ENCODE measurements around the gene VKORC1. TPM values are rescaled to one million over a fixed set of nuclear protein-coding genes. Genes with fewer than 3 reads are reported as not detected.

VKORC1 gene
- total RNA-seq, 1 donor from 2014 or later: 42.1 TPM

GRCh38 chr16:31063843-31064611, 30.6 kb downstream of the VKORC1 start:
- DNase-seq (ENCODE audit: low spot score): no peak

DNA sequence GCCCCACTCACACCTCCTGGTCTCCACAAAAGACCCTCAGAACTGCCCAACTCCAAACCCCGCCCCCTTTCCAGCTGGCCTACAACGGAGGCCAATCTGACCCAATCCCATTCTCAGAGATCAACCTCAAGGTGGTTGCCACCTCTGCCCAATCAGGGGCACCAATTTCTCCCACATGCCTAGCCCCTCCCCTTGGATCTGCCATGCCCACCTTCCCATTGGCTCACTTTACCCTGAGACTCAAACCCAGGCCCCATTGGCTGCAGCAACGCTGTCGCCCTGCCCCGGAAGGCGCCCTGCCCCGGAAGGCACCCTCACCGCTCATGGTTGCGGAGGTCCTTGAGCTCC, 31.1 kb downstream of the VKORC1 start:
- DNase-seq (ENCODE audit: low spot score): no peak

GRCh38 chr16:31061813-31062440, 32.7 kb downstream of the VKORC1 start:
- no peak for DNase-seq (ENCODE audit: low spot score)

GRCh38 chr16:31061126-31061812, 33.3 kb downstream of the VKORC1 start:
- DNase-seq (ENCODE audit: low spot score): no peak

GRCh38 chr16:31055613-31056012, 39.0 kb downstream of the VKORC1 start:
- no peak for DNase-seq (ENCODE audit: low spot score)

DNA sequence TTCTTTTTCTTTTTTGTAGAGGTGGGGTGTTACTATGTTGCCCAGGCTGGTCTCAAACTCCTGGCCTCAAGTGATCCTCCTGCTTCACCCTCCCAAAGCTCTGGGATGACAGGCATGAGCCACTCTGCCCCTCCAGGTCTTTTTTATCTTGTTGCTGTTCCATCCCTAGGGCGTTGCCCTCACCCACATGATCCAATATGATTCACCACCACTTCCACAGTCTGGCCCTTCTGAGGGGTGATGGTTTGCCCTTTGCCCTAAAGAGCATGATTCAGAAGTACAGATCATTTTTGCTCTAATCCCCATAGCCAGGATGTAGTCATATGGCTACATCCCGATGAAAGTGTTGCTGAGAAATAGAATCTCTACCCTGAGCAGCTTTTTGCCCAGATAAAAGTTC, 42.5 kb downstream of the VKORC1 start:
- DNase-seq (ENCODE audit: low spot score): no peak

- no peak for DNase-seq (ENCODE audit: low spot score)
These were observed 44.1 kb downstream of the VKORC1 start for GRCh38 chr16:31050280-31051030.

- no peak for DNase-seq (ENCODE audit: low spot score)
These were observed 50.6 kb downstream of the VKORC1 start for GRCh38 chr16:31043898-31044481.

GRCh38 chr16:31043352-31043751, 51.2 kb downstream of the VKORC1 start:
- no peak for DNase-seq (ENCODE audit: low spot score)

GRCh38 chr16:31042866-31043265, 51.7 kb downstream of the VKORC1 start:
- DNase-seq (ENCODE audit: low spot score): no peak

Other genes starting within 250 kb of the VKORC1 start
- 35.9 TPM for gene BCL7C, start 200.7 kb downstream of the VKORC1 start, total RNA-seq
- gene CTF1, start 198.2 kb downstream of the VKORC1 start, total RNA-seq: 8.2 TPM
- gene FBXL19, start 171.2 kb downstream of the VKORC1 start, total RNA-seq: 25.7 TPM
- 25.9 TPM for gene ORAI3, start 145.7 kb downstream of the VKORC1 start, total RNA-seq
- gene SETD1A, start 137.0 kb downstream of the VKORC1 start, total RNA-seq: 19.6 TPM
- gene HSD3B7, start 109.6 kb downstream of the VKORC1 start, total RNA-seq: 14.8 TPM
- gene STX1B, start 84.2 kb downstream of the VKORC1 start, total RNA-seq: 1.6 TPM
- gene STX4, start 61.2 kb downstream of the VKORC1 start, total RNA-seq: 55.0 TPM
- gene ZNF668, start 20.6 kb downstream of the VKORC1 start, total RNA-seq: 12.8 TPM
- gene ZNF646, start 20.4 kb downstream of the VKORC1 start, total RNA-seq: 18.3 TPM
- gene PRSS53, start 5.9 kb downstream of the VKORC1 start, total RNA-seq: 1.2 TPM
- gene BCKDK, start 13.6 kb upstream of the VKORC1 start, total RNA-seq: 29.8 TPM
- 77.9 TPM for gene KAT8, start 22.9 kb upstream of the VKORC1 start, total RNA-seq
- gene PRSS8, start 40.9 kb upstream of the VKORC1 start, total RNA-seq: 17.0 TPM
- 1.1 TPM for gene PRSS36, start 55.3 kb upstream of the VKORC1 start, total RNA-seq
- gene FUS, start 85.3 kb upstream of the VKORC1 start, total RNA-seq: 390 TPM
- gene PYCARD, start 108.0 kb upstream of the VKORC1 start, total RNA-seq: 39.6 TPM
- gene TRIM72, start 119.3 kb upstream of the VKORC1 start, total RNA-seq: not detected
- not detected for gene PYDC1, start 122.3 kb upstream of the VKORC1 start, total RNA-seq
- 4.4 TPM for gene ITGAM, start 165.2 kb upstream of the VKORC1 start, total RNA-seq

All from ureter (tissue), 1 donor.